HFF-Myc (cell line): ENCODE measurements around the gene C1QTNF5.

Source experiments
- DNase-seq: peaks from one replicate; pipeline ENCODE4 v3.0.0-alpha.2; 2011; ENCODE audit warnings: low read depth; ENCODE audit errors: extremely low read depth
- H3K4me3 ChIP-seq: replicated peaks from 2 replicates; pipeline ENCODE4 v1.5.1; 2011; ENCODE audit warnings: low read depth, mild to moderate bottlenecking, control low read depth, low read length
- TF ChIP-seq, protein P1 (sequence below): IDR thresholded peaks from 2 replicates; pipeline ENCODE4 v1.5.1; 2012; ENCODE audit warnings: mild to moderate bottlenecking, low read depth, low read length, control low read depth; ENCODE audit errors: missing control alignments

C1QTNF5 gene

DNA sequence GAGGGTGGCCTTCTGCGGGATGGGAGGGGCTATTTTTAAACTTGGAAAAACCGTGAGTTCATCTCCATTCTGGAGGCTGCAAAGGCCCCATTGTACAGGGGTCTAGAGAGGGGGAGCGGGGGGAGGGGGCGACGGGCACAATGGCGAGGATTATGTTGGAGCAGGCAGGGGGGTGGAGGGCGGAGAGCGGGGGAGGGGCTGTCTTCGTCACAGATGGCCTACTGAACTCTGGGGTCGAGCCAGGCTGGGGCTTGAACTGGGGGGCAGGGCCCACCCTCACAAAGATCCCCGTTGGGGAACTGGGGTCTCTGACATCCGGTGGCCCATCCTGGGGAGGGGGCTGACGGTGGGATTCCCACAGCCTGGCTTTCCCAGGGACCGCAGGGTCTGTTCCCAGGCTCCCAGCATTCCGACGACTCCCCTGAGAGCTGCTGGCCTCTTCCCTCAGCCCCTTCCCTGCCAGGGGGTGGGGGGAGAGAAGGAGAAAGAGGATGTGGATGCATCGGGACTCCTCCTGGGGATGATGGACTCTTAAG lies 20.4 kb downstream of the C1QTNF5 start:
- TF ChIP-seq, protein P1, sequence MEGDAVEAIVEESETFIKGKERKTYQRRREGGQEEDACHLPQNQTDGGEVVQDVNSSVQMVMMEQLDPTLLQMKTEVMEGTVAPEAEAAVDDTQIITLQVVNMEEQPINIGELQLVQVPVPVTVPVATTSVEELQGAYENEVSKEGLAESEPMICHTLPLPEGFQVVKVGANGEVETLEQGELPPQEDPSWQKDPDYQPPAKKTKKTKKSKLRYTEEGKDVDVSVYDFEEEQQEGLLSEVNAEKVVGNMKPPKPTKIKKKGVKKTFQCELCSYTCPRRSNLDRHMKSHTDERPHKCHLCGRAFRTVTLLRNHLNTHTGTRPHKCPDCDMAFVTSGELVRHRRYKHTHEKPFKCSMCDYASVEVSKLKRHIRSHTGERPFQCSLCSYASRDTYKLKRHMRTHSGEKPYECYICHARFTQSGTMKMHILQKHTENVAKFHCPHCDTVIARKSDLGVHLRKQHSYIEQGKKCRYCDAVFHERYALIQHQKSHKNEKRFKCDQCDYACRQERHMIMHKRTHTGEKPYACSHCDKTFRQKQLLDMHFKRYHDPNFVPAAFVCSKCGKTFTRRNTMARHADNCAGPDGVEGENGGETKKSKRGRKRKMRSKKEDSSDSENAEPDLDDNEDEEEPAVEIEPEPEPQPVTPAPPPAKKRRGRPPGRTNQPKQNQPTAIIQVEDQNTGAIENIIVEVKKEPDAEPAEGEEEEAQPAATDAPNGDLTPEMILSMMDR, result no peak
- H3K4me3 ChIP-seq, result 0 out of 2 replicates have a peak overlapping the region, but pooled peaks have one; percentile 31
- DNase-seq, result no peak

DNA sequence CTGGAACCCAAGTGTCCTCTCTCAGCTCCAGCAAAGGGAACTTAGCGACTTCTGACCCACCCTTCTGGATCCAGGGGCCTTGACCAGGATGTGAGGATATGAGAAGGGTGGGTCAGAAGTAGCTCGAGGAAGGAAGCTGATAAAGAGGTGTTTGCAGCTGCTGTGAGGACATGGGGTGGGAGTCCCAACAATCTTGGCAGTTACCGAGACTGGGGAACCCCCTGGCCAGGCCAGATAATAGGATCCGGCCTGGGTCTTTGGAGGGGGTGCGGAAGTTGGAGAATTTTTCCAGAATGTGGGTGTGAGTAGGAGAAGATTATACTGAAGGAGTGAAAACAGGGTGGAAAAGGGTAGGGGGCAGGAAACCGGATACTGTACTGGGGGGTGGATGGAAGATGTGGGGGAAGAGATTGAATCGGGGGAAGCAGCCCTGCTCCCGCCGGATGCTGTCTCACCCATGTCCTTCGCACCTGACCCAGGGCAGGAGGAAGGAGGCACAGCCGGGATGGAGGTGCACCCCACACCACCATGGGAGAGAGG lies 20.9 kb downstream of the C1QTNF5 start:
- TF ChIP-seq, protein P1, result no peak
- H3K4me3 ChIP-seq, result no peak overlapping the region
- no peak for DNase-seq

DNA sequence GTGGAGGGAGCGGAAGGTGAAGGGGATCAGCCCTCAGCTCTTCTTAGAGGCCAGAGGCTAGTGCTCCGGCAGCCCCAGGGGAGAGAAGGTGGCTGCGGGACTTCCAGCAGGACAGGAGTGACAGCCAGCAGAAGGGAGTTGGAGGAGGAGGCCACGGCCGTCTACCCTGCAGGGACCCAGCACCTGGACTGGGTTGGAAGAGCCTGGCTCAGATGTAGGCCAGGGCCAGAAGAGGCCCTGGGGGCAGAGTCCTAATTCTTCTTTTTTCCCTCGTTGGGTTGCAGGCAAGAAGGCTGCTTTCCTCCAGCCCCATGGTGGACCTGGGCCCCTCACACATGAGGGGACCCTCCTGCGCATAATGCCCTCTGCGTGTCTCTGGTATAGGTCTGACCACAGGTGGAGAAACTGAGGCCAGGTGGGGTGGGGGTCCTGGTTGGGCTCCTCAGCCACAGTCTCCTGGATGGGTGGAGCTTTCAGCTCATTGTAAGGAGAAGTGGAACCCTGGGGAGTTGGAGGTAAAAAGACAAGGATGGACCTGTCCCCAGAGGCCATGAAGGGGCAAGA lies 21.5 kb downstream of the C1QTNF5 start:
- H3K4me3 ChIP-seq, result no peak overlapping the region

GRCh38 chr11:119318240-119319135 lies 22.2 kb downstream of the C1QTNF5 start:
- TF ChIP-seq, protein P1, result no peak
- no peak overlapping the region for H3K4me3 ChIP-seq
- DNase-seq, result no peak

More for the DNA sequence above, 21.5 kb downstream of the C1QTNF5 start:
- no peak for DNase-seq
- TF ChIP-seq, protein P1, result no peak

GRCh38 chr11:119317592-119318239 lies 23.0 kb downstream of the C1QTNF5 start:
- H3K4me3 ChIP-seq, result no peak overlapping the region

More at GRCh38 chr11:119317592-119318239, 23.0 kb downstream of the C1QTNF5 start:
- DNase-seq, result no peak
- TF ChIP-seq, protein P1, result no peak
